ENCODE data around the gene RSPO4.

- TF ChIP-seq CTCF (IDR thresholded peaks at IDR 0.05; ENCODE audit: borderline replicate concordance, extremely low read depth, low read length, poor library complexity, severe bottlenecking), result no peak
- TF ChIP-seq EZH2 (IDR thresholded peaks at IDR 0.05; ENCODE audit: borderline replicate concordance, low read depth, low read length, severe bottlenecking), result no peak
Observed at GRCh38 chr20:982754-983153, 19.4 kb downstream of the RSPO4 start.

Data from DND-41 (cell line).